Measurements from ENCODE around the gene PLLP.

PLLP gene

GRCh38 chr16:57233944-57234706 lies 50.3 kb downstream of the PLLP start:
- Histone ChIP-seq H2AFZ (ENCODE audit: low read depth, low read length) (no peak overlapping the region), H3K4me1 (ENCODE audit: insufficient read depth, low read length) (no peaks in the 10 kb centered on the region), H3K9me3 (ENCODE audit: low read length) (peaks cover 3% of the 10 kb centered on the region), H3K27me3 (ENCODE audit: insufficient read depth, low read length) (no peaks in the 10 kb centered on the region), H3K4me3 (ENCODE audit: low read length) (no peak overlapping the region), H3K36me3 (ENCODE audit: insufficient read depth, low read length) (peaks cover 87% of the 10 kb centered on the region)

- Histone ChIP-seq H2AFZ (ENCODE audit: low read depth, low read length) (no peak overlapping the region), H3K36me3 (ENCODE audit: insufficient read depth, low read length) (peaks cover 92% of the 10 kb centered on the region), H3K4me1 (ENCODE audit: insufficient read depth, low read length) (no peaks in the 10 kb centered on the region), H3K4me3 (ENCODE audit: low read length) (no peak overlapping the region), H3K9me3 (ENCODE audit: low read length) (peaks cover 3% of the 10 kb centered on the region), H3K27me3 (ENCODE audit: insufficient read depth, low read length) (no peaks in the 10 kb centered on the region)
These were observed 52.6 kb downstream of the PLLP start for GRCh38 chr16:57231821-57232350.

- Histone ChIP-seq H3K4me1 (ENCODE audit: insufficient read depth, low read length) (peaks cover 6% of the 10 kb centered on the region), H3K27me3 (ENCODE audit: insufficient read depth, low read length) (no peaks in the 10 kb centered on the region), H2AFZ (ENCODE audit: low read depth, low read length) (no peak overlapping the region), H3K9me3 (ENCODE audit: low read length) (no peaks in the 10 kb centered on the region), H3K4me3 (ENCODE audit: low read length) (no peak overlapping the region), H3K36me3 (ENCODE audit: insufficient read depth, low read length) (peaks cover 89% of the 10 kb centered on the region)
These were observed 55.4 kb downstream of the PLLP start for GRCh38 chr16:57229079-57229478.

GRCh38 chr16:57226701-57227621 lies 57.5 kb downstream of the PLLP start:
- Histone ChIP-seq H3K4me3 (ENCODE audit: low read length) (no peak overlapping the region), H3K9me3 (ENCODE audit: low read length) (no peaks in the 10 kb centered on the region), H3K36me3 (ENCODE audit: insufficient read depth, low read length) (peaks cover 87% of the 10 kb centered on the region), H2AFZ (ENCODE audit: low read depth, low read length) (no peak overlapping the region), H3K4me1 (ENCODE audit: insufficient read depth, low read length) (peaks cover 6% of the 10 kb centered on the region), H3K27me3 (ENCODE audit: insufficient read depth, low read length) (no peaks in the 10 kb centered on the region)

- Histone ChIP-seq H3K4me1 (ENCODE audit: insufficient read depth, low read length) (peaks cover 6% of the 10 kb centered on the region), H3K36me3 (ENCODE audit: insufficient read depth, low read length) (peaks cover 87% of the 10 kb centered on the region), H3K27me3 (ENCODE audit: insufficient read depth, low read length) (no peaks in the 10 kb centered on the region), H2AFZ (ENCODE audit: low read depth, low read length) (no peak overlapping the region), H3K9me3 (ENCODE audit: low read length) (no peaks in the 10 kb centered on the region), H3K4me3 (ENCODE audit: low read length) (no peak overlapping the region)
These were observed 58.5 kb downstream of the PLLP start for GRCh38 chr16:57225978-57226377.

GRCh38 chr16:57224651-57225335 lies 59.7 kb downstream of the PLLP start:
- H3K4me3 ChIP-seq (ENCODE audit: low read length) = no peak overlapping the region
- H3K36me3 ChIP-seq (ENCODE audit: insufficient read depth, low read length) = peaks cover 85% of the 10 kb centered on the region
- H2AFZ ChIP-seq (ENCODE audit: low read depth, low read length) = no peak overlapping the region
- H3K4me1 ChIP-seq (ENCODE audit: insufficient read depth, low read length) = peaks cover 6% of the 10 kb centered on the region
- H3K27me3 ChIP-seq (ENCODE audit: insufficient read depth, low read length) = no peaks in the 10 kb centered on the region
- peaks cover 3% of the 10 kb centered on the region for H3K9me3 ChIP-seq (ENCODE audit: low read length)

GRCh38 chr16:57223057-57223456 lies 61.4 kb downstream of the PLLP start:
- no peaks in the 10 kb centered on the region for H3K27me3 ChIP-seq (ENCODE audit: insufficient read depth, low read length)

GRCh38 chr16:57216968-57217367 lies 67.5 kb downstream of the PLLP start:
- H3K9me3 ChIP-seq (ENCODE audit: low read length) = peaks cover 47% of the 10 kb centered on the region
- H2AFZ ChIP-seq (ENCODE audit: low read depth, low read length) = no peak overlapping the region
- H3K4me1 ChIP-seq (ENCODE audit: insufficient read depth, low read length) = no peaks in the 10 kb centered on the region
- no peak overlapping the region for H3K4me3 ChIP-seq (ENCODE audit: low read length)
- H3K27me3 ChIP-seq (ENCODE audit: insufficient read depth, low read length) = no peaks in the 10 kb centered on the region
- peaks cover 86% of the 10 kb centered on the region for H3K36me3 ChIP-seq (ENCODE audit: insufficient read depth, low read length)

More at GRCh38 chr16:57223057-57223456, 61.4 kb downstream of the PLLP start:
- Histone ChIP-seq H3K4me3 (ENCODE audit: low read length) (no peak overlapping the region), H3K4me1 (ENCODE audit: insufficient read depth, low read length) (peaks cover 6% of the 10 kb centered on the region), H2AFZ (ENCODE audit: low read depth, low read length) (no peak overlapping the region), H3K9me3 (ENCODE audit: low read length) (peaks cover 8% of the 10 kb centered on the region), H3K36me3 (ENCODE audit: insufficient read depth, low read length) (peaks cover 83% of the 10 kb centered on the region)

- Histone ChIP-seq H3K4me3 (ENCODE audit: low read length) (no peak overlapping the region), H3K4me1 (ENCODE audit: insufficient read depth, low read length) (no peaks in the 10 kb centered on the region), H3K36me3 (ENCODE audit: insufficient read depth, low read length) (peaks cover 91% of the 10 kb centered on the region), H3K9me3 (ENCODE audit: low read length) (peaks cover 41% of the 10 kb centered on the region), H3K27me3 (ENCODE audit: insufficient read depth, low read length) (no peaks in the 10 kb centered on the region), H2AFZ (ENCODE audit: low read depth, low read length) (no peak overlapping the region)
These were observed 71.0 kb downstream of the PLLP start for GRCh38 chr16:57213462-57213861.

- H2AFZ ChIP-seq (ENCODE audit: low read depth, low read length) = no peak overlapping the region
- H3K27me3 ChIP-seq (ENCODE audit: insufficient read depth, low read length) = no peaks in the 10 kb centered on the region
- peaks cover 87% of the 10 kb centered on the region for H3K36me3 ChIP-seq (ENCODE audit: insufficient read depth, low read length)
- peaks cover 10% of the 10 kb centered on the region for H3K9me3 ChIP-seq (ENCODE audit: low read length)
- no peak overlapping the region for H3K4me3 ChIP-seq (ENCODE audit: low read length)
- no peaks in the 10 kb centered on the region for H3K4me1 ChIP-seq (ENCODE audit: insufficient read depth, low read length)
These were observed 74.7 kb downstream of the PLLP start for GRCh38 chr16:57209780-57210179.

GRCh38 chr16:57208926-57209325 lies 75.5 kb downstream of the PLLP start:
- Histone ChIP-seq H3K36me3 (ENCODE audit: insufficient read depth, low read length) (peaks cover 83% of the 10 kb centered on the region), H2AFZ (ENCODE audit: low read depth, low read length) (no peak overlapping the region), H3K4me1 (ENCODE audit: insufficient read depth, low read length) (no peaks in the 10 kb centered on the region), H3K27me3 (ENCODE audit: insufficient read depth, low read length) (no peaks in the 10 kb centered on the region), H3K9me3 (ENCODE audit: low read length) (peaks cover 3% of the 10 kb centered on the region), H3K4me3 (ENCODE audit: low read length) (no peak overlapping the region)

Data from neuron (in vitro differentiated cells).